Measurements from ENCODE around the gene HOXB9. TPM values are rescaled to one million over a fixed set of nuclear protein-coding genes. Genes with fewer than 3 reads are reported as not detected.

Gene HOXB9
- total and polyA plus RNA-seq, 2 experiments from 2014 or later = not detected

DNA sequence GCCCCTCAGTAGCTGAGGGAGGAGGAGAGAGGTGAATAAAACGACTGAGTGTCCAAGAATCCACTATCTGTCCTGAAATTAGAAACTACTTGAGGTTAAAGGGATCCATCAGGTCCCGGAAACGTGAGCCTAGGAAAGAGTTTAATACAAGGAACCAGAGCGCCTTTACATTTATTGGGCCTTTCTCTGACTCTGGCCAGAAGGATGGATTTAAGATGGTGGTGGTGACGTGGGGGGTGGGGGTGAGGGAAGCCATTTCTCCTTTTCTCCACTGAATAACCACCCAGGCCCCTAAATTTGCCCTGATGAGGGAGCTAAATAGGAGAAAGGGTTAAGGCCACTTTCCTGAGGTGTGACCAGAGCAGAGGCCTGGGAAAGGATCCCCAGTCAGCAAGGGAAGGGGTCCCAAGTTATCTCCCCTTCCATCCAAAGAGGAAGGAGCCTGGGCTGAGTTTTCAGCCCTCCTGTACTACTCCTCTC, 1.0 kb upstream of the HOXB9 start:
- Histone ChIP-seq H3K27ac (ENCODE audit: low read depth) (no peak overlapping the region), H3K4me1 (ENCODE audit: insufficient read depth) (peaks cover 24% of the 10 kb centered on the region), H2AFZ (no peak overlapping the region), H3K36me3 (ENCODE audit: insufficient read depth) (no peaks in the 10 kb centered on the region), H3K4me3 (peak overlapping the region; percentile 42), H3K79me2 (replicated peaks; ENCODE audit: insufficient read depth) (no peaks in the 10 kb centered on the region), H3K9me2 (ENCODE audit: insufficient read depth) (no peaks in the 10 kb centered on the region), H3K27me3 (ENCODE audit: insufficient read depth) (peaks cover 100% of the 10 kb centered on the region), H4K20me1 (replicated peaks; ENCODE audit: insufficient read depth) (peaks cover 61% of the 10 kb centered on the region), H3F3A (replicated peaks; ENCODE audit: low read depth) (peaks cover 41% of the 10 kb centered on the region), H3K4me2 (peak overlapping the region; percentile 68)
- peaks cover 8% of the 10 kb centered on the region for H3K4me1 Mint-ChIP-seq
- ATAC-seq = no peak
- DNase-seq (ENCODE audit: low spot score) = no peak
- no peaks in the 10 kb centered on the region; the same call in 1 of the 3 replicates for H3K9me3 Mint-ChIP-seq
- H3K36me3 Mint-ChIP-seq (ENCODE audit: low read depth) = no peaks in the 10 kb centered on the region; the same call in 2 of the 3 replicates
- no peak for TF ChIP-seq STAT1 (IDR thresholded peaks at IDR 0.05; ENCODE audit: unreplicated experiment)
- TF ChIP-seq ZNF114 (CRISPR knock-in tag; IDR thresholded peaks at IDR 0.05) = no peak
- TF ChIP-seq, protein P1, sequence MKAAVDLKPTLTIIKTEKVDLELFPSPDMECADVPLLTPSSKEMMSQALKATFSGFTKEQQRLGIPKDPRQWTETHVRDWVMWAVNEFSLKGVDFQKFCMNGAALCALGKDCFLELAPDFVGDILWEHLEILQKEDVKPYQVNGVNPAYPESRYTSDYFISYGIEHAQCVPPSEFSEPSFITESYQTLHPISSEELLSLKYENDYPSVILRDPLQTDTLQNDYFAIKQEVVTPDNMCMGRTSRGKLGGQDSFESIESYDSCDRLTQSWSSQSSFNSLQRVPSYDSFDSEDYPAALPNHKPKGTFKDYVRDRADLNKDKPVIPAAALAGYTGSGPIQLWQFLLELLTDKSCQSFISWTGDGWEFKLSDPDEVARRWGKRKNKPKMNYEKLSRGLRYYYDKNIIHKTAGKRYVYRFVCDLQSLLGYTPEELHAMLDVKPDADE (IDR thresholded peaks at IDR 0.05) = no peak
- TF ChIP-seq EZH2 (IDR thresholded peaks at IDR 0.05; ENCODE audit: low read depth, unreplicated experiment) = peak; percentile 95
- TF ChIP-seq EZH2phosphoT487 (IDR thresholded peaks at IDR 0.05; ENCODE audit: unreplicated experiment) = no peak
- TF ChIP-seq, protein P2, sequence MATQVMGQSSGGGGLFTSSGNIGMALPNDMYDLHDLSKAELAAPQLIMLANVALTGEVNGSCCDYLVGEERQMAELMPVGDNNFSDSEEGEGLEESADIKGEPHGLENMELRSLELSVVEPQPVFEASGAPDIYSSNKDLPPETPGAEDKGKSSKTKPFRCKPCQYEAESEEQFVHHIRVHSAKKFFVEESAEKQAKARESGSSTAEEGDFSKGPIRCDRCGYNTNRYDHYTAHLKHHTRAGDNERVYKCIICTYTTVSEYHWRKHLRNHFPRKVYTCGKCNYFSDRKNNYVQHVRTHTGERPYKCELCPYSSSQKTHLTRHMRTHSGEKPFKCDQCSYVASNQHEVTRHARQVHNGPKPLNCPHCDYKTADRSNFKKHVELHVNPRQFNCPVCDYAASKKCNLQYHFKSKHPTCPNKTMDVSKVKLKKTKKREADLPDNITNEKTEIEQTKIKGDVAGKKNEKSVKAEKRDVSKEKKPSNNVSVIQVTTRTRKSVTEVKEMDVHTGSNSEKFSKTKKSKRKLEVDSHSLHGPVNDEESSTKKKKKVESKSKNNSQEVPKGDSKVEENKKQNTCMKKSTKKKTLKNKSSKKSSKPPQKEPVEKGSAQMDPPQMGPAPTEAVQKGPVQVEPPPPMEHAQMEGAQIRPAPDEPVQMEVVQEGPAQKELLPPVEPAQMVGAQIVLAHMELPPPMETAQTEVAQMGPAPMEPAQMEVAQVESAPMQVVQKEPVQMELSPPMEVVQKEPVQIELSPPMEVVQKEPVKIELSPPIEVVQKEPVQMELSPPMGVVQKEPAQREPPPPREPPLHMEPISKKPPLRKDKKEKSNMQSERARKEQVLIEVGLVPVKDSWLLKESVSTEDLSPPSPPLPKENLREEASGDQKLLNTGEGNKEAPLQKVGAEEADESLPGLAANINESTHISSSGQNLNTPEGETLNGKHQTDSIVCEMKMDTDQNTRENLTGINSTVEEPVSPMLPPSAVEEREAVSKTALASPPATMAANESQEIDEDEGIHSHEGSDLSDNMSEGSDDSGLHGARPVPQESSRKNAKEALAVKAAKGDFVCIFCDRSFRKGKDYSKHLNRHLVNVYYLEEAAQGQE (IDR thresholded peaks at IDR 0.05; ENCODE audit: unreplicated experiment) = no peak
- TF ChIP-seq, protein P3, sequence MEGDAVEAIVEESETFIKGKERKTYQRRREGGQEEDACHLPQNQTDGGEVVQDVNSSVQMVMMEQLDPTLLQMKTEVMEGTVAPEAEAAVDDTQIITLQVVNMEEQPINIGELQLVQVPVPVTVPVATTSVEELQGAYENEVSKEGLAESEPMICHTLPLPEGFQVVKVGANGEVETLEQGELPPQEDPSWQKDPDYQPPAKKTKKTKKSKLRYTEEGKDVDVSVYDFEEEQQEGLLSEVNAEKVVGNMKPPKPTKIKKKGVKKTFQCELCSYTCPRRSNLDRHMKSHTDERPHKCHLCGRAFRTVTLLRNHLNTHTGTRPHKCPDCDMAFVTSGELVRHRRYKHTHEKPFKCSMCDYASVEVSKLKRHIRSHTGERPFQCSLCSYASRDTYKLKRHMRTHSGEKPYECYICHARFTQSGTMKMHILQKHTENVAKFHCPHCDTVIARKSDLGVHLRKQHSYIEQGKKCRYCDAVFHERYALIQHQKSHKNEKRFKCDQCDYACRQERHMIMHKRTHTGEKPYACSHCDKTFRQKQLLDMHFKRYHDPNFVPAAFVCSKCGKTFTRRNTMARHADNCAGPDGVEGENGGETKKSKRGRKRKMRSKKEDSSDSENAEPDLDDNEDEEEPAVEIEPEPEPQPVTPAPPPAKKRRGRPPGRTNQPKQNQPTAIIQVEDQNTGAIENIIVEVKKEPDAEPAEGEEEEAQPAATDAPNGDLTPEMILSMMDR (conservative IDR thresholded peaks at IDR 0.05; ENCODE audit: low read depth in 2 of 2) = no peak
- no peak for TF ChIP-seq NANOG (IDR thresholded peaks at IDR 0.05; ENCODE audit: borderline replicate concordance)
- H3K27me3 Mint-ChIP-seq (ENCODE audit: insufficient read depth, low read depth, poor library complexity) = peaks cover 97% of the 10 kb centered on the region
- no peak overlapping the region for H3K27ac Mint-ChIP-seq
- peak overlapping the region; percentile 15; the same call in 2 of the 3 replicates for H3K4me3 Mint-ChIP-seq
